T-helper 1 cell treated with Interleukin-12 subunit alpha and Interleukin-12 subunit beta and Interleukin-4 antibody, amounts not matched to agents 30 ng/mL and 1 ng/mL, for 36 hours (primary cell): ENCODE results near the gene BTBD9. TPM values are rescaled to one million over a fixed set of nuclear protein-coding genes. Genes with fewer than 3 reads are reported as not detected.

ENCODE experiments used
- intact Hi-C: fragments of 100-400 bp; cut with micrococcal nuclease; formaldehyde crosslinking; loops from one replicate; pipeline ENCODE4 v1.15.1; 2024
- total RNA-seq: library from RNA; stranded (reverse); gene quantifications from 2 replicates; pipeline ENCODE4 v1.2.3, GENCODE V29; 2022

Gene BTBD9
- total RNA-seq, 1 donor from 2014 or later, result 21.7 TPM

DNA sequence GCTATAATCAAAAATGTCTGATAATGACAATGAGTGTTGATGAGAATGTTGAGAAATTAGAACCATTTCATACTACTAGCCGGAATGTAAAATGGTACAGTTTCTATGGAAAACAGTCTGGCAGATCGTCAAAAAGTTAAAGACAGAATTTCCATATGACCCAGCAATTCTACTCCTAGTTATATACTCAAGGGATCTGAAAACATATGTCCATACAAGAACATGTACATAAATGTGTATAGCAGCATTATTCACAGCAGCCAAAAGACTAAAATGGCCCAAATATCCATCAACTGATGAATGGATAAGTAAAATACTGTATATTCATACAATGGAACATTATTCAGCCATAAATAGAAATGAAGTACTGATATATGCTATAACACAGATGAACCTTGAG is 236.2 kb downstream of the BTBD9 start:
- intact Hi-C loops, result no loop called here

DNA sequence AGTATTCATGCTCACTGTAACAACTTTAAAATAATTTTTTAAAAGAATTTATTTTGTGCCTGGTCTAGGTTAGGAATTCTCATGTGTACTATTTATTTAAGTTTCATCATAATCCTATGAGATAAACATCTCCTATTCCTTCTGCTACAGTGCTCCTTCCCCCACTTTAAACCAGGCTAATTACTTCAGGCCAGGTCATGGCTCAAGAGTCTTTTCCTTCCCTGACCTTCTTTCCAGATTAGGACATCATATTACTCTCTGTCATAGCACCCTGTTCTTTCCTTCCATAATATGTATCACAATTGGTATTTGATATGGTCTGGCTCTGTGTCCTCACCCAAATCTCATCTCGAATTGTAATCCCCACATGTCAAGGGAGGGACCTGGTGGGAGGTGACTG is 239.0 kb downstream of the BTBD9 start:
- intact Hi-C loops, result no loop called here

DNA sequence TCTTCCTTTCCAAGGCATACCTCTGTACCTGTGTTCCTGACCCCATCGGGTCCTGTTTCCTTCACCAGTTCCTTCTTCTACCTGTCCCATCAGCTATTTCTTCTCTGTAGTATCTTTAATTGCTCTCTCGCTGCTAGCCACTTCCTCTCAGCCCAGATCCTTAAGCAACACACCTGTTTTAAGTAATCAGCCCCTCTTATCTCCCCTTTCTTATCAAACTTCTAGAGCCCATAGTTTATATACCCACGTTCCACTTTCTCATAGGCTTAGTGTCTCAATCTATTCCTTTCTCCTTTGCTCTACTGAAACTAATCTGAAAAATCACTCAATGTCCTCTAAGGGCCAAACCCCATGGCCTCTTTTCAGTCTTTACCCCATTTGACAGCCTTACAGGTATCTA is 239.6 kb downstream of the BTBD9 start:
- intact Hi-C loops, result no loop called here

DNA sequence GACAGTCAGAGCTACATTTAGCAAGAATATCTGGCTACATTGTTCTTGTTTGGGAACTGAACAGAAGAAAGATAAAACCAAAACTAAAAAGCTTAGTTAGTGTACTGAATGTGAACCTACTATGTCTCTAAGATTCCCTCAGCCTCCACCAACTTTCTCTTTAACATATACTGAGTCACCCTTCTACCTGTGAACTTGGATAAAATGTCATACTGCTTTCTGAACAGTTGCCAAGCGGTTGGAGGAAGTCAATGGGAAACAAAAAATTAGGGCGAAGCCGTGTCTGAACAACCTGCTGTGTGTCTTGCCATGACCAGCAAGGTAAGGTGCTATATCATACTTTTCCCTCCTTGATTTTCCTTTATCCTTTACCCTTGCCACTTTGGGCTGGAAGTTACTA is 243.5 kb downstream of the BTBD9 start:
- intact Hi-C loops, result no loop called here

DNA sequence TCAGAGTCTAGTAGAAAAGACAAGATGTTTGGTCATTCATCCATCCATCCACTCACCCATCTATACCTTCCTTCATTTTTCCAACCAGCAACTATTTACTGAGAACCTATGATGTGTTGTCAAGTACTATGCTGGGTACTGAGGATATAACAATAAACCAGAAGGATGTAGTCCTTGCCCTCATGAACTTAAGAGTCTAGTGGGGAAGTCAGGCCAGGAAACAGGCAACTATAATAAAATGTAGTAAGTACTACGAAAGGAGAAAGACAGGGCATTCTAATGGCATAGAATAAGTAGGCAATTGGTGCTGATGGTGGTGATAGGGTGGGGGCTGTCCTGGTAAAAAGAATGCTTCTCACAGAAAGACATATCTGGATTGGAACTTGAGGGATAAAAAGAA is 245.7 kb downstream of the BTBD9 start:
- intact Hi-C loops, result no loop called here

DNA sequence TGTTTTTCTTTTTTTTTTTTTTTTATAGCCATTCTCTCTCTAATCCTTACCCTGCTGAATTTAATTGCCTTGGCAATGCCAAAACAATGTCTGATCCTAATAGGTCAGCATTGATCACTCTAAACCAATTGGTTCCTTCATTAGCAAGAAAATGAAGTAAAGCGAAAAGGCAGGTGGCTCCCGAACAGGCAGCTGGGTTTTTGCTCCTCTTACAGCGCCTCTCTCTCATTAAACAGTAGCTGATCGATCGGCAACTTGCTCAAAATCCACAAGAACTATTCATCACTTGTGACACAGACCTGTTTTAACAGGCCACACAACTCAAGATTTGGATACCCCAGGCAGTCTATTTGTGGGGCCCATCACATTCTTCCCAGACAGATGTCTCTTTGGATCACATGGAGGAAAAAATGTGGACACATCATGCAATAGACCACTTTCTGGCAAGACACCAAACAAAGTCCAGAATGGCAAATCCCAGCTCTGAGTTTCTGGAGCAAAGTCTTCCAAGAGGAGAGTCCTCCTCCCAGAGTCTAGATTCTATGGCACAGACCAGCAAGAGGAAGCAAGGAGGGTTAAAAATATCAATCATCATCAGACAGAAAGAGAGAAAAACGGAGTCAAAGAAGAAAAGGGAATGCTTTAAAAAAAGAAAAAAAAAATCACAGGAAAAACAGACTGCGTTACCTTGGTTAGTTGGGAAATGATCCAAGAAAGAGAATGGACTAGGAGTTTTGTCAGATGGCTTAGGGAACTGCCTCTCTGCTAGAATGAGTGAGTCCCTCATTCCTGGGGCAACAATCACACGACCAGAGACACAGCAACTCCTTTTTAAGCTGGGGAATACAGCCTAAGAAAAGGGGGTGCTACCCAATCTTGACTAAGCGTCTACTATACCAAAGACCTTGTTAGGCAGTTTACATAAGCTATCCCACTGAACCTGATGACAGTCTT is 247.8 kb downstream of the BTBD9 start:
- intact Hi-C loops, result no loop called here

DNA sequence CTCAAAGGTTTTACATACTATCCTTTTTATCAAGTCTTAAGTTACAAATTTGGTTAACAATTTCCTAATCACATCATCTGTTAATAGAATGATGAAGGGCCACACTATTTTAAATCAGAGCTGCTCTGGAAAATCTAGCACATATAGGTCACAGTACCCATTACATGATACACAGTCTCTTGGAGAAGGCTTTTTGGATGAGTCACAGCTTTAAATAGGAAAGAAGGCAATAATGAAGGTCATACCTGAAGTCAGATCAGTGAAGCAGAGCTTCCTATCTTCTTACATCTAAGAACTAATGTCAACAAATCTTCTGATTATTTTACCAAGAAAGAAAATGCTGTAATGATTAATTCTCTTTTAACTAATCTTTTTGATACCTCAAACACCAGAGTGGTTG is 248.5 kb downstream of the BTBD9 start:
- intact Hi-C loops, result no loop called here

DNA sequence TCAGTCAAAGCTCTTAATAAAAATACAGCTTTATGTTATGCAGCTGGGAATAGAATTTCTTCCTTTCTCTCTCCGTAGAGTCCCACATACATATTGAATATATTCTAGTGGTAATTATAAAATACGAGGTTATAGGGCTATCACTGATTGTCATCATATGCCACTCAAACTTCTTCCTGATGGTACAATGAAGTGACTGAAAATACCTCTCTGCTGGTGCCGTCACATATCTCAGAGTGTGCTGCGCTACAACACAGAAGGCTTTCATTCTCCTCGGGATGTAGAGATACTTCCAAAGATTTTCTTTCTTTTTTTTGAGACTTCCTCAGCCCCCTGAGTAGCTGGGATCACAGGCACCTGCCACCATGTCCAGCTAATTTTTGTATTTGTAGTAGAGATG is 249.9 kb downstream of the BTBD9 start:
- intact Hi-C loops, result no loop called here

DNA sequence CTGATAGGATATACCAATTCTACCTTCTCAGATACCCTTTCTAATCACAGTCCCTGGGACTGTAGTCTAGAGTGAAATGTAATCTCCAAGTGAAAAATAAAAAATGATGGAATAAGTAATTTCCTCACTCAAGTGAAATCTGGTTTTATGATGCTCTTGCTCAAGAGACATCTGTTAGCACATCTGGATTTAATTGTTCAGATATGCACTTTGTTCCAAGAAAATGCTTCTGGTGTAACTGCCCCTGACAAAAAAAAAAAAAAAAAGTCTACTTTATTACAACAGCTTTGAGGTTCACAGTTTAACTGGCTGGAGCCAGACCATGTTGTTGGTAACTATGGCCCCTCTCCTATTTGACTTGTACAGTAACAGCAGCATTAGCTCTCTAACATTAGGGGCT is 251.8 kb downstream of the BTBD9 start:
- intact Hi-C loops, result no loop called here

DNA sequence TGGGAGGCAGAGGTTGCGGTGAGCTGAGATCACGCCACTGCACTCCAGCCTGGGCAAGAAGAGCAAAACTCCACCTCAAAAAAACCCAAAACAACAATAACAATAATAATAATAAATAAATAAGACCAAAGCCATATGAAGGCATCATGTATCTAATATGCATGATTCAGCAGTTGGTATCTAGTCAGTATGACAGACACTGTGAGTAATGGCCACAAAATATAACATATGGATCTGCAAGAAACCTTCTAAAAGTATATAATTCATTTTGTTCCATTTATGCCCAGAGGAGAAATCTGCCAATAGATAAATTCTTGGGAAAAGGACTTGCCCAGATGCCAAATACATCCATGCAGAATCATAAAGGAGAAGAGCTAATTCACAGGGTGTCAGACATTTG is 252.3 kb downstream of the BTBD9 start:
- intact Hi-C loops, result no loop called here

DNA sequence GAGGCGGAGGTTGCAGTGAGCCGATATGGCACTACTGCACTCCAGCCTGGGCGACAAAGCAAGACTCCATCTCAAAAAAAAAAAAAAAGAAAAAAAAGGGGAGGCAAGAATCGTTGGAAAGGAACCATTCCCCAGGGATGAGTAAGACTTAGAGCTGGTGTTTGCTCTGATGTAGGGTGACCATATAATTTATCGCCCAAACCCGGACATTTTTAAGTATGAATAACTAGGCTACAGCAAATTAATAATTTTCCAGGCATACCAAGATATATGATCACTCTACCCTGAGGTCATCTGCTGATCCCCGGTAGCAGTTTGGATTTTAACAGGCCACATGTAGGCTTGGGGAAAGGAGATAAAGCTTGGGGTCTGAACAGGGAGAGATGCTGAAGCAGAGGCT is 260.9 kb downstream of the BTBD9 start:
- intact Hi-C loops, result no loop called here

DNA sequence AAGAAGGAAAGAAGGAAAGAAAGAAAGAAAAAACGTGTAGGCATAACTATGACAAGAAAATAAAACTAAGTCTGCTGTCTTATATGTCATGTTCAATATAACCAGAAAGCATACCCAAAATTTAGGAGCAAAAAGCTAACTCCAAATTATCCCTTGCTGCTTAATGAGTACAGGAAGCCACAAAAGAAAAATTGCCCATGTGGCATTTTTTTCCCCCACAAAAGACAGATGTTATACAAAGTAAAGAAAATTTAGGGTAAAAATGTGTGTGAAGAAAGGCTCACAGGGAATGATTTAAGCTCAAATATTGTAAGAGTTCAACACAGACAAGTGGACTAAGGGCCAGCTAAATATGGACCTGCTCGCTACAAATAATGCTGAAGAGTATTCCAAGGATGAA is 263.8 kb downstream of the BTBD9 start:
- intact Hi-C loops, result no loop called here

DNA sequence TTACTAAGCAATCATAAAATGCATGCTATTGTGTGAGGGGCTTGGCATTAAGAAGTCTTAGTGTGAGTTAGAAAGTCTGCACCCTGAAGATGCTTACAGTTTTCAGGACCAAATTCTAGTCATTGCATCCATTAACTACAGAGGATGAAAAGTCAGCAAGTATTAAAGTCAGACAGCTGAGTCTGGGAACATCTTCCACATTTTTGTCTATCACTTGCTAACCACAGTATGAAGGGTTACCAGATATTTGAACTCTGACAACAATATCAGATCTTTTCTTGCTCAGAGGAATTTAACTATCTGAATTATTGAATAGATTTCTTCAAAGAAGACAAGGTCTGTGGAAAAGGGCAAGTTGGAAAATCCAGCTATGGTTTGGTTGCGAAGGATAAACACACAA is 264.4 kb downstream of the BTBD9 start:
- intact Hi-C loops, result no loop called here

DNA sequence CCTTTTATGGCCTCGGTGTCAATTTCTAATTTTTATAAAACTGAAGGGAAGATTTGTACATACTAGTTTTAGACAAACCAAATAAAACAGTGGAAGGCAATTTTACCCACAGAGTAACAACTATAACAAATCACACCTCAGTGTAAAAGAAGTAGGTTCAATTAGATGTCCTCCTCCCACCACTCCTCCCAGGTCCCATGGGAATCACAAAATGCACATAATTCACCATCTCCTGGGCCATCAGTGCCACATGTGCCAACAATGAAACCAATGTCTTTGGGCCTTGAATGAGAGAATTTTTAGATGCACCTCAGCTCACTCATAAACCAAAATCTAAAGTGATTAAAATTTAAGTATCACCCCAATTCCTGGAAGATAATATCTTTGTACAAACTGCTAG is 267.8 kb downstream of the BTBD9 start:
- intact Hi-C loops, result no loop called here

DNA sequence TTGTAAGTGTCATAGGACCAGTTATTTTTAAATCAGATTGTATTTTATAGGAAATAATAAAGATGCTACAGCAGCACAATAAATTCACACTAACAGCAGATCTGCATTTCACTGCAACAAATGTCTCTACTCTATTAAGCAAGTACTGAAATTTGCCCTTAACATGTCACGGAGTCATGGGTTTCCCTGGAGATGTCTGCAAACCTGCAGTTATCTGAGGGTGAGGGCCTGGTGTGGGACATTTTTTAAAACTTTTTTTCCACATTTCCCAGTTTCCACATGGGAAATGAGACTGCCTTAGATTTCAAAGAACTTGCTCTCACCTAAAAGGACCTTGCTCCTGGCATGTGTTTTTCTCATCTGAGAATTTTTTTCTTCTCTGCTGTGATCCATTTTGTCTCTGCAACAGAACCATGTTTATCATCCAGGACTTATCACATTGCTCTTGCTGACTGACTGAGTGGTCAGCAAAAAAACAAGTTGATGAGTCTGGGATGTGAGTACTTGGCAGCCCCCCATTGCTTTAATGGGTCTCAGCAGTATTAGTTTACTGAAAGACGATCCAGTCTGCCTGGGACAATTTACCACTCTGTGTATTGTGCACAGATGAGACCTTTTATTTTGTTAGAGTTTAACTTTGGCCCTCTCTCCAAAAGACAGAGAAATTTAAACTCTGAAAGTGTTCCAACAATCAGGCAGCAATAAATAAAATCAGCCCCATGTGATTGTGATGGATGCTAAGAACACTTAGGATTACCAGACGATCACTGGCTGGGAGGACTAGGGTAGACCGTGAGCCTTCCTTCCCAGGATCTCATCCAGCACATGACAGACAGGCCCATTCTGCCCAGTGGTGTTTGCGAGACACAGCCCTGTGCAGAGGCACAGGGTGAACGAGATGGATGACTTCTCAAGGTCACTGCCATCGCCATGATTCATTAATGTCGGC is 268.8 kb downstream of the BTBD9 start:
- intact Hi-C loops, result no loop called here

DNA sequence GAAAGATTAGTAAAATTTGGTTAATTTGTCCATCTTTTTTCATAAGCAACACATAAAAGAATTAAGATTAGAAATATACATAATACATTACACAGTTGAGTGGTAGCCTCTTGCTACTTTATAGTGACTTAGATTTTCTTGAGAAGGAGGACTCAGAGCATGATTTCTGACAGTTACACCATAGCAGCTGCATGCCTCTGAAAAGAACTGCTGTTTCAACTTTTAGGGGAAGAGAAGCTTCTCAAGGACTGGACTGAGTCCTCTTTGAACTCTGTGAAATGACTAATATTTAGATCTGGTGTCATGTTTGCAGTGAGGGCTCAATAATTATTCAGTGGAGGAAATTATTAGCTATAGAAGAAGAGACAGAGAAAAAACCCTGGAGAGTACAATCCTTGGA is 272.5 kb downstream of the BTBD9 start:
- intact Hi-C loops, result no loop called here

DNA sequence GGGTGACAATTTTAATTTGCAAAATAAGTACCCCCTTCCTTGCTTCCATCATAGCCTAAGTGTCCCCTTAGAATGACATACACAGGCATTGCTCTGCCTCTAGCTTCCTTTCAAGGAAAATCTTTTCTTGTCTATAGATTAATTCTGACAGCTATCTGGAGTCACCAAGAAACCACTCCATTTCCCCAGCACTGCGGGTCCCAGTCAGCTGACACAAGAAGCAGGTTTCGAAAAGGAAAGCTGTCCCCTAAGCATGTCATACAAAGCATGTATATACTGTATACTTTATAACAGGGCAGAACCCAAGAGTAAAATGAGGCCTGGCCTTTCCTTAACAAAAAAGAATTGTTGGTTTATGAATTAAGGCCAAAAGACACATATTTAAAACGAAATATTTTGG is 273.5 kb downstream of the BTBD9 start:
- intact Hi-C loops, result no loop called here

DNA sequence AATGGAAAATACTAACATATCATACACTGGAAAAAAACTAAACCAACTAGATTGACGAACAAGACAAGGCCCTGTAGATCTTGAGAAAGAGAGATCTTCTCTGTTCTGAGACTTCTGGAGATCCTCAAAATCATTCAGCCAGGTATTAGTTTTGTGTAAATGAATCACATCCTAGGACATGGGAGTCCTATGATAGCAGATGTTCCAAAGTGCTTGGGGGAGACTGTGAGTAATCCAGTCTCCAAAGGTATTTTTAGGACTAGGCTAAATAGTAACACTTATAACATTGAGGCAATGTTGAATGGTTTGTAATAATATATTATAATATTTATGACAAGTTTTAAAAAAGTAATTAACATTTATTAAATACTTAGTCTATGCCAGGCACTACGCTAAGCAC is 275.0 kb downstream of the BTBD9 start:
- intact Hi-C loops, result no loop called here

DNA sequence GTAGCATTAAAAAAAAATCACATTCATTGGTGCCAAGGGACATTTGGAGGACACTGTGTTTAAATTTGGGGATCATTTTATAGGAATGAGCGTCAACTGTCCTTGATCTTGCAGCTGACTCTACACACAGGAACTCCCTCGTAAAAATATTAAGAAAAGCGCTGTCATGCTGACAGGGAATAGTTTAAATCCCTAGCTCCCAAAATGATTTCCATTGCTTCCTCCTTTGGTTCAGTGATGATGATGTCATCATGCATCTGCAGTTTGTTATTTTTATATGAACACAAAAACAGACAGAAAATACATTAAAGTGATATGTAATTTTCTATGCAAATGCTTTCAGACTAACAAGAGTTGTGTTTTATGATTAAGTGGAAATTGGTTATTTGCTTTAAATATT is 275.6 kb downstream of the BTBD9 start:
- intact Hi-C loops, result no loop called here

DNA sequence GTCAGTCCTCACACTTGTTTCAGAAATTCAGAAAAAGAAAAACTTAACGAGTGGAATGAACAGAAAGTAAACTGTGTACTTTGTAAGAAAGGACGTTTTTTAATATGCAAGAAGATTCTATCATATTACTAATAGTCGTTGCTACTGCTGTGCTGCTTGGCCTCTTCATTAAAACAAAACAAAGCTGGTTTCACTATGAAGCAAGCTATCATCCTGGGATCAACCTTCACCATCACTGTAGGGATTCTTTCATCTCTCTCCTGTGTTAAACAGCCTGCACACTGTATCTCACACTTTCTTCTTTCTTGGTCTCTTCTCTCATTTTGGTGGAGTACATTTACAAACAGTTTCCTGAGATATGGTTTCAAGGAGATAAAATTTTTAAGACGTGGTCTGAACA is 284.2 kb downstream of the BTBD9 start:
- intact Hi-C loops, result no loop called here

DNA sequence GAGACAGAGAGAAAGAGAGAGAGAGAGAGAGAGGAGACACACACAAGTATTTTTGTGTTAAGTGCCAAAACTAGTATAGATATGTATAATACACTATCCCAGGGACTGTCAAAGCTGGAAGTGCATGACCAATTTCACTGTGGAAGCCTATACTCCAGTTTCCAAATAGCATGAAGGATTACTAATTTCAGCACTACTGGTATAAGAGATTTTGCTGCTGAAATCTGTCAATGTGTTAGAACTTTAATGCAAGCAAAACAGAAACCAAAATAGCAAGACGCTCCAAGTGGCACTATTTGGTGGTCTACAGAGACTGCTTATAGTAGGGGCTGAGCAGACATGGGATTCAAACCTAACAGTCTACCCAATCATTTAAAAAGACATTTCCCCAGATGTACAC is 284.8 kb downstream of the BTBD9 start:
- intact Hi-C loops, result no loop called here

DNA sequence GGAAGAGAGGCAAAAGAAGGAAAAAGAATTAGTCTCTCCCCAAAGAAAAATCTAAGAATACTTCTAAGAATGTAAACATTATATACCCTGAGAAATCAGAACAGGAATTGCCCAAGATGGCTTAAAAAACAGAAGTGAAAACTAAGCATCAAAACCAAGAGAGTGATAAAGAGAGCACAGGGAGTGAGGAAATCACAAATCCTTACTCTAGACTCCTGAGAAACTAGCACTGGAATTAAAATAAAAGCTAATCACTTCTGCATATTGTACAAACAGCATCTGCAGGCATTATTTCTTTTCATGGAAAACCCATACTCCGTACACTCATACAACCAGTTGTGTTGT is 285.7 kb downstream of the BTBD9 start:
- intact Hi-C loops, result no loop called here
